ENCODE data around the gene HOXD10.

The HOXD10 gene

GRCh38 chr2:176110415-176111308 lies 5.9 kb upstream of the HOXD10 start:
- Histone ChIP-seq H3K27me3 (ENCODE audit: insufficient read depth, poor library complexity, severe bottlenecking) (peaks cover 74% of the 10 kb centered on the region), H3K27ac (replicated peaks) (no peak overlapping the region), H3K4me3 (replicated peaks; ENCODE audit: insufficient read depth, low read length) (no peak overlapping the region)
- no peak for TF ChIP-seq POLR2AphosphoS5 (IDR thresholded peaks at IDR 0.05; ENCODE audit: low read depth)
- no peak for TF ChIP-seq GABPA (IDR thresholded peaks at IDR 0.05; ENCODE audit: low read depth)
- TF ChIP-seq CTCF (IDR thresholded peaks at IDR 0.05; ENCODE audit: insufficient read depth, low read length) = no peak
- TF ChIP-seq SPI1 (IDR thresholded peaks at IDR 0.05; ENCODE audit: borderline replicate concordance, low read depth) = no peak
- TF ChIP-seq, protein P1, sequence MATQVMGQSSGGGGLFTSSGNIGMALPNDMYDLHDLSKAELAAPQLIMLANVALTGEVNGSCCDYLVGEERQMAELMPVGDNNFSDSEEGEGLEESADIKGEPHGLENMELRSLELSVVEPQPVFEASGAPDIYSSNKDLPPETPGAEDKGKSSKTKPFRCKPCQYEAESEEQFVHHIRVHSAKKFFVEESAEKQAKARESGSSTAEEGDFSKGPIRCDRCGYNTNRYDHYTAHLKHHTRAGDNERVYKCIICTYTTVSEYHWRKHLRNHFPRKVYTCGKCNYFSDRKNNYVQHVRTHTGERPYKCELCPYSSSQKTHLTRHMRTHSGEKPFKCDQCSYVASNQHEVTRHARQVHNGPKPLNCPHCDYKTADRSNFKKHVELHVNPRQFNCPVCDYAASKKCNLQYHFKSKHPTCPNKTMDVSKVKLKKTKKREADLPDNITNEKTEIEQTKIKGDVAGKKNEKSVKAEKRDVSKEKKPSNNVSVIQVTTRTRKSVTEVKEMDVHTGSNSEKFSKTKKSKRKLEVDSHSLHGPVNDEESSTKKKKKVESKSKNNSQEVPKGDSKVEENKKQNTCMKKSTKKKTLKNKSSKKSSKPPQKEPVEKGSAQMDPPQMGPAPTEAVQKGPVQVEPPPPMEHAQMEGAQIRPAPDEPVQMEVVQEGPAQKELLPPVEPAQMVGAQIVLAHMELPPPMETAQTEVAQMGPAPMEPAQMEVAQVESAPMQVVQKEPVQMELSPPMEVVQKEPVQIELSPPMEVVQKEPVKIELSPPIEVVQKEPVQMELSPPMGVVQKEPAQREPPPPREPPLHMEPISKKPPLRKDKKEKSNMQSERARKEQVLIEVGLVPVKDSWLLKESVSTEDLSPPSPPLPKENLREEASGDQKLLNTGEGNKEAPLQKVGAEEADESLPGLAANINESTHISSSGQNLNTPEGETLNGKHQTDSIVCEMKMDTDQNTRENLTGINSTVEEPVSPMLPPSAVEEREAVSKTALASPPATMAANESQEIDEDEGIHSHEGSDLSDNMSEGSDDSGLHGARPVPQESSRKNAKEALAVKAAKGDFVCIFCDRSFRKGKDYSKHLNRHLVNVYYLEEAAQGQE (IDR thresholded peaks at IDR 0.05; ENCODE audit: insufficient replicate concordance, low read depth) = no peak
- no peak for DNase-seq (ENCODE audit: low read depth in 1 of 2, low spot score in 1 of 2)

- DNase-seq (ENCODE audit: low read depth in 1 of 2, low spot score in 1 of 2) = peak; percentile 36 to 48
- no peak overlapping the region for H3K4me3 ChIP-seq (replicated peaks; ENCODE audit: insufficient read depth, low read length)
Observed at GRCh38 chr2:176111309-176111663, 5.3 kb upstream of the HOXD10 start.

DNA sequence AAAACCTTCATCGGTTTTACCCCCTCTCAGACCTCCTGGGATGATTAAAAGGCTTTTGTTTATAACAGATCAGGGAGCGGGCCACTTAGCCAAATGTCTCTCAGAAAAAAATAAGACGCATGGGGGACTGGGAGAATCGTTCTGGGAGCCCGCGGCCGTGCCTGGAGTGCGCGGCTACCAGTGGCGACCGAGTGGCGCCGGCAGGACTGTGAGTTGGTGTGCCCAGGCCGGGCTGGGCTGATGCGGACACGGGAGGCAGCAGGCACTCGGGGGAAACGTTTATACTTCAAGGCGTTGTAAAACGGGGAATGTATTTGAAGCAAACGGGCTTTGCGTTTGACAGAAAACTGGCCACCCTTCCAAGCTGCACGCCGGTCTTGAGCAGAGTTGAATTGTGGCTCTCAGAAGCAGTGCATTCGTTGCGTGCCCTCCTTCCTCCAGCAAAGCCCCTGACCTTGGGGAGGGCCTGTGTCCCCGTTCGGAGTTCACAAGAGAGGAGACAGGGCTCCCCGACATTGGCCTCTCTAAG lies 4.7 kb upstream of the HOXD10 start:
- Histone ChIP-seq H3K27me3 (ENCODE audit: insufficient read depth, poor library complexity, severe bottlenecking) (peaks cover 75% of the 10 kb centered on the region), H3K4me3 (replicated peaks; ENCODE audit: insufficient read depth, low read length) (no peak overlapping the region), H3K27ac (replicated peaks) (no peak overlapping the region)
- TF ChIP-seq GABPA (IDR thresholded peaks at IDR 0.05; ENCODE audit: low read depth) (no peak), POLR2AphosphoS5 (IDR thresholded peaks at IDR 0.05; ENCODE audit: low read depth) (no peak), CTCF (IDR thresholded peaks at IDR 0.05; ENCODE audit: insufficient read depth, low read length) (no peak), SPI1 (IDR thresholded peaks at IDR 0.05; ENCODE audit: borderline replicate concordance, low read depth) (no peak)
- TF ChIP-seq, protein P1 (IDR thresholded peaks at IDR 0.05; ENCODE audit: insufficient replicate concordance, low read depth) = no peak
- DNase-seq (ENCODE audit: low read depth in 1 of 2, low spot score in 1 of 2) = no peak

More at GRCh38 chr2:176111309-176111663, 5.3 kb upstream of the HOXD10 start:
- TF ChIP-seq, protein P1 (IDR thresholded peaks at IDR 0.05; ENCODE audit: insufficient replicate concordance, low read depth) = no peak
- no peak for TF ChIP-seq SPI1 (IDR thresholded peaks at IDR 0.05; ENCODE audit: borderline replicate concordance, low read depth)
- peak; percentile 56 for TF ChIP-seq CTCF (IDR thresholded peaks at IDR 0.05; ENCODE audit: insufficient read depth, low read length)
- H3K27ac ChIP-seq (replicated peaks) = no peak overlapping the region
- H3K27me3 ChIP-seq (ENCODE audit: insufficient read depth, poor library complexity, severe bottlenecking) = peaks cover 74% of the 10 kb centered on the region

Data from HL-60 (cell line).